ENCODE results near the gene FGF14.

DNA sequence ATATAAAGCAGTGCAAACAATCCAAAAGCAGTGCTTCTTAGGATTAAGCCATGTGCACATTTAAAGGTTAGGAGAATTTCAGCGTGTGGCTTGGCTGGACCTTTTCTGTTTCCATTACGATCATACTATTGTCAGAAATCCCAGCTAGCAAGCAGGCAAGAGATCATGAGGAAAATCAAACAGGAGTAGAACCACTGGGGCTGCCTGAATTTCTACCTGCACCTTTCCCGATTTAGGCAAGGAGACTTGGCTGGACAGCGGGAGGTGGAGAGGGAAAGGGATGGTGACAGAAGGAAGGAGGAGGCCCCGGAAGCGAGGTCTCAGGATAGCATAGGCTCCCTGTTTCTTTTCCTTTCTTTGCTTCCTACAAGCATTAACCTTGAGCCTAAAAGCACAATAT lies 102.5 kb downstream of the FGF14 start:
- TF ChIP-seq, protein P1, sequence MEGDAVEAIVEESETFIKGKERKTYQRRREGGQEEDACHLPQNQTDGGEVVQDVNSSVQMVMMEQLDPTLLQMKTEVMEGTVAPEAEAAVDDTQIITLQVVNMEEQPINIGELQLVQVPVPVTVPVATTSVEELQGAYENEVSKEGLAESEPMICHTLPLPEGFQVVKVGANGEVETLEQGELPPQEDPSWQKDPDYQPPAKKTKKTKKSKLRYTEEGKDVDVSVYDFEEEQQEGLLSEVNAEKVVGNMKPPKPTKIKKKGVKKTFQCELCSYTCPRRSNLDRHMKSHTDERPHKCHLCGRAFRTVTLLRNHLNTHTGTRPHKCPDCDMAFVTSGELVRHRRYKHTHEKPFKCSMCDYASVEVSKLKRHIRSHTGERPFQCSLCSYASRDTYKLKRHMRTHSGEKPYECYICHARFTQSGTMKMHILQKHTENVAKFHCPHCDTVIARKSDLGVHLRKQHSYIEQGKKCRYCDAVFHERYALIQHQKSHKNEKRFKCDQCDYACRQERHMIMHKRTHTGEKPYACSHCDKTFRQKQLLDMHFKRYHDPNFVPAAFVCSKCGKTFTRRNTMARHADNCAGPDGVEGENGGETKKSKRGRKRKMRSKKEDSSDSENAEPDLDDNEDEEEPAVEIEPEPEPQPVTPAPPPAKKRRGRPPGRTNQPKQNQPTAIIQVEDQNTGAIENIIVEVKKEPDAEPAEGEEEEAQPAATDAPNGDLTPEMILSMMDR (IDR thresholded peaks at IDR 0.05) = no peak
- no peak for TF ChIP-seq ZFX (IDR thresholded peaks at IDR 0.05; ENCODE audit: borderline replicate concordance)

Data from 22Rv1 (cell line).